Liver (tissue), 9 donors: ENCODE measurements around the gene AFAP1. TPM values are rescaled to one million over a fixed set of nuclear protein-coding genes. Genes with fewer than 3 reads are reported as not detected.

Experiments used
- DNase-seq: peaks from one replicate; pipeline ENCODE4 v3.0.0-alpha.2; 2017; ENCODE audit warnings: low spot score
- H3K27ac ChIP-seq, 2 donors: one replicate each; pipeline ENCODE4 v1.7.0; 2013; ENCODE audit warnings: inconsistent platforms in 2 of 2, low read length in 2 of 2, control low read depth in 1 of 2, low read depth in 1 of 2, mild to moderate bottlenecking in 1 of 2
- H3K27me3 ChIP-seq, 4 donors: one replicate each; pipeline versions ENCODE4 v1.6.1 to v1.7.0; 2013; ENCODE audit warnings: low read length in 3 of 4, inconsistent platforms in 1 of 4, mild to moderate bottlenecking in 1 of 4, moderate library complexity in 1 of 4; ENCODE audit not compliant: control insufficient read depth in 4 of 4, insufficient read depth in 4 of 4
- H3K36me3 ChIP-seq, 4 donors: one replicate each; pipeline versions ENCODE4 v1.6.1 to v1.7.0; 2013; ENCODE audit warnings: low read length in 3 of 4, mild to moderate bottlenecking in 3 of 4, low read depth in 1 of 4, moderate library complexity in 1 of 4; ENCODE audit not compliant: control insufficient read depth in 4 of 4, insufficient read depth in 3 of 4
- H3K4me1 ChIP-seq, 4 donors: one replicate each; pipeline versions ENCODE4 v1.6.1 to v1.7.0; 2013; ENCODE audit warnings: low read length in 3 of 4, mild to moderate bottlenecking in 3 of 4, moderate library complexity in 1 of 4; ENCODE audit not compliant: control insufficient read depth in 4 of 4, insufficient read depth in 4 of 4
- H3K4me3 ChIP-seq, 3 donors: one replicate each; pipeline versions ENCODE4 v1.6.1 to v1.7.0; 2013; ENCODE audit warnings: low read length in 3 of 3, control low read depth in 1 of 3, low read depth in 1 of 3, mild to moderate bottlenecking in 1 of 3
- H3K9ac ChIP-seq, 2 donors: one replicate each; pipeline ENCODE4 v1.7.0; 2013; ENCODE audit warnings: low read length in 2 of 2, mild to moderate bottlenecking in 2 of 2, moderate library complexity in 2 of 2, control low read depth in 1 of 2, low read depth in 1 of 2
- H3K9me3 ChIP-seq, 4 donors: one replicate each; pipeline versions ENCODE4 v1.6.1 to v1.7.0; 2013; ENCODE audit warnings: low read length in 3 of 4; ENCODE audit not compliant: control insufficient read depth in 4 of 4
- CTCF ChIP-seq: fragments of 150-350 bp; IDR thresholded peaks from 2 replicates; pipeline ENCODE4 v1.5.1; 2017; ENCODE audit warnings: improper control_type of control experiment, low read depth, low read length; ENCODE audit not compliant: missing input control
- EGR1 ChIP-seq, 2 donors: IDR thresholded peaks; 2 replicates each; pipeline ENCODE4 v1.6.1; 2016 to 2018; ENCODE audit warnings: antibody characterized with exemption in 2 of 2, low read depth in 2 of 2
- FOXA1 ChIP-seq: IDR thresholded peaks from 2 replicates; pipeline ENCODE4 v1.6.1; 2016; ENCODE audit warnings: antibody characterized with exemption
- FOXA2 ChIP-seq: IDR thresholded peaks from 2 replicates; pipeline ENCODE4 v1.6.1; 2016; ENCODE audit warnings: antibody characterized with exemption
- GABPA ChIP-seq, 2 donors: IDR thresholded peaks in 1 of 2; conservative IDR thresholded peaks in 1 of 2; 2 replicates each; pipeline ENCODE4 v1.6.1; 2016; ENCODE audit warnings: antibody characterized with exemption in 2 of 2, mild to moderate bottlenecking in 1 of 2, moderate library complexity in 1 of 2
- HNF4A ChIP-seq, 2 donors: conservative IDR thresholded peaks; 2 replicates each; pipeline ENCODE4 v1.6.1; 2016; ENCODE audit warnings: antibody characterized with exemption in 2 of 2, mild to moderate bottlenecking in 2 of 2
- HNF4G ChIP-seq: IDR thresholded peaks from 2 replicates; pipeline ENCODE4 v1.6.1; 2016; ENCODE audit warnings: antibody characterized with exemption
- JUND ChIP-seq, 2 donors: IDR thresholded peaks; 2 replicates each; pipeline ENCODE4 v1.6.1; 2016; ENCODE audit warnings: antibody characterized with exemption in 2 of 2
- NR2F2 ChIP-seq: IDR thresholded peaks from 2 replicates; pipeline ENCODE4 v1.6.1; 2016; ENCODE audit warnings: antibody characterized with exemption
- RAD21 ChIP-seq, 2 donors: IDR thresholded peaks; 2 replicates each; pipeline ENCODE4 v1.6.1; 2016; ENCODE audit warnings: antibody characterized with exemption in 2 of 2, mild to moderate bottlenecking in 2 of 2
- RXRA ChIP-seq, 2 donors: IDR thresholded peaks; 2 replicates each; pipeline ENCODE4 v1.6.1; 2017 to 2018; ENCODE audit warnings: antibody characterized with exemption in 2 of 2, mild to moderate bottlenecking in 1 of 2
- SP1 ChIP-seq: IDR thresholded peaks from 2 replicates; pipeline ENCODE4 v1.6.1; 2018; ENCODE audit warnings: antibody characterized with exemption, mild to moderate bottlenecking
- TAF1 ChIP-seq: conservative IDR thresholded peaks from 2 replicates; pipeline ENCODE4 v1.6.1; 2016; ENCODE audit warnings: antibody characterized with exemption, mild to moderate bottlenecking
- YY1 ChIP-seq: IDR thresholded peaks from 2 replicates; pipeline ENCODE4 v1.6.1; 2016; ENCODE audit warnings: antibody characterized with exemption, mild to moderate bottlenecking
- WGBS: extraction: QIAGEN DNeasy Blood & Tissue Kit; methylation state at CpG from one replicate; pipeline ENCODE4 v1.1.7; 2013; 5-methylcytosine and 5-hydroxymethylcytosine counted together
- polyA plus RNA-seq, 2 donors: library from polyadenylated mRNA; stranded (reverse) in 1 of 2; unstranded in 1 of 2; fragments of 200-250 nt in 1 of 2; fragments of >200 nt in 1 of 2; fragmentation: Nextera tagmentation in 1 of 2; extraction: Ambion mirVana in 1 of 2; gene quantifications; one replicate each; pipeline versions ENCODE4 v1.2.1 to v1.2.3, GENCODE V29; 2013 to 2015
- total RNA-seq, 2 donors: library from RNA; depleted of rRNA; stranded (reverse); fragments of >200 nt; gene quantifications; one replicate each; pipeline ENCODE4 v1.2.3, GENCODE V29; 2014
- TF ChIP-seq, protein P1 (sequence below): IDR thresholded peaks from 2 replicates; pipeline ENCODE4 v1.6.1; 2016; ENCODE audit warnings: antibody characterized with exemption, mild to moderate bottlenecking
- TF ChIP-seq, protein P2 (sequence below): IDR thresholded peaks from 2 replicates; pipeline ENCODE4 v1.6.1; 2016; ENCODE audit warnings: antibody characterized with exemption
- TF ChIP-seq, protein P3 (sequence below): IDR thresholded peaks from 2 replicates; pipeline ENCODE4 v1.6.1; 2016; ENCODE audit warnings: antibody characterized with exemption
- TF ChIP-seq, protein P4 (sequence below): IDR thresholded peaks from 2 replicates; pipeline ENCODE4 v1.6.1; 2016; ENCODE audit warnings: antibody characterized with exemption
- donor health status: healthy.
- donor health status: healthy.
- donor health status: healthy.
- donor health status: healthy.
- donor health status: healthy.

Gene AFAP1
- total and polyA plus RNA-seq, 4 donors = 0.40 to 3.2 (median 1.6) TPM

GRCh38 chr4:7861440-7861881 lies 78.2 kb downstream of the AFAP1 start:
- Histone ChIP-seq H3K4me3 (no peak overlapping the region), H3K27ac (no peak overlapping the region), H3K27me3 (no peaks in the 10 kb centered on the region), H3K4me1 (no peaks in the 10 kb centered on the region), H3K9ac (no peak overlapping the region), H3K9me3 (no peaks in the 10 kb centered on the region), H3K36me3 (no peaks in the 10 kb centered on the region)
- WGBS = 76% methylated on average over 6 of the region's 6 CpGs
- no peak for TF ChIP-seq TAF1
- no peak for TF ChIP-seq FOXA2
- no peak for TF ChIP-seq FOXA1
- TF ChIP-seq GABPA (IDR thresholded peaks at IDR 0.05 in 1 of 2, conservative IDR thresholded peaks at IDR 0.05 in 1 of 2) = no peak
- TF ChIP-seq, protein P1, sequence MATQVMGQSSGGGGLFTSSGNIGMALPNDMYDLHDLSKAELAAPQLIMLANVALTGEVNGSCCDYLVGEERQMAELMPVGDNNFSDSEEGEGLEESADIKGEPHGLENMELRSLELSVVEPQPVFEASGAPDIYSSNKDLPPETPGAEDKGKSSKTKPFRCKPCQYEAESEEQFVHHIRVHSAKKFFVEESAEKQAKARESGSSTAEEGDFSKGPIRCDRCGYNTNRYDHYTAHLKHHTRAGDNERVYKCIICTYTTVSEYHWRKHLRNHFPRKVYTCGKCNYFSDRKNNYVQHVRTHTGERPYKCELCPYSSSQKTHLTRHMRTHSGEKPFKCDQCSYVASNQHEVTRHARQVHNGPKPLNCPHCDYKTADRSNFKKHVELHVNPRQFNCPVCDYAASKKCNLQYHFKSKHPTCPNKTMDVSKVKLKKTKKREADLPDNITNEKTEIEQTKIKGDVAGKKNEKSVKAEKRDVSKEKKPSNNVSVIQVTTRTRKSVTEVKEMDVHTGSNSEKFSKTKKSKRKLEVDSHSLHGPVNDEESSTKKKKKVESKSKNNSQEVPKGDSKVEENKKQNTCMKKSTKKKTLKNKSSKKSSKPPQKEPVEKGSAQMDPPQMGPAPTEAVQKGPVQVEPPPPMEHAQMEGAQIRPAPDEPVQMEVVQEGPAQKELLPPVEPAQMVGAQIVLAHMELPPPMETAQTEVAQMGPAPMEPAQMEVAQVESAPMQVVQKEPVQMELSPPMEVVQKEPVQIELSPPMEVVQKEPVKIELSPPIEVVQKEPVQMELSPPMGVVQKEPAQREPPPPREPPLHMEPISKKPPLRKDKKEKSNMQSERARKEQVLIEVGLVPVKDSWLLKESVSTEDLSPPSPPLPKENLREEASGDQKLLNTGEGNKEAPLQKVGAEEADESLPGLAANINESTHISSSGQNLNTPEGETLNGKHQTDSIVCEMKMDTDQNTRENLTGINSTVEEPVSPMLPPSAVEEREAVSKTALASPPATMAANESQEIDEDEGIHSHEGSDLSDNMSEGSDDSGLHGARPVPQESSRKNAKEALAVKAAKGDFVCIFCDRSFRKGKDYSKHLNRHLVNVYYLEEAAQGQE = no peak
- TF ChIP-seq RXRA (IDR thresholded peaks at IDR 0.05) = no peak
- TF ChIP-seq, protein P2, sequence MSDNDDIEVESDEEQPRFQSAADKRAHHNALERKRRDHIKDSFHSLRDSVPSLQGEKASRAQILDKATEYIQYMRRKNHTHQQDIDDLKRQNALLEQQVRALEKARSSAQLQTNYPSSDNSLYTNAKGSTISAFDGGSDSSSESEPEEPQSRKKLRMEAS = no peak
- no peak for TF ChIP-seq RAD21 (IDR thresholded peaks at IDR 0.05)
- TF ChIP-seq, protein P3, sequence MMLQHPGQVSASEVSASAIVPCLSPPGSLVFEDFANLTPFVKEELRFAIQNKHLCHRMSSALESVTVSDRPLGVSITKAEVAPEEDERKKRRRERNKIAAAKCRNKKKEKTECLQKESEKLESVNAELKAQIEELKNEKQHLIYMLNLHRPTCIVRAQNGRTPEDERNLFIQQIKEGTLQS = no peak
- no peak for TF ChIP-seq HNF4G
- TF ChIP-seq, protein P4, sequence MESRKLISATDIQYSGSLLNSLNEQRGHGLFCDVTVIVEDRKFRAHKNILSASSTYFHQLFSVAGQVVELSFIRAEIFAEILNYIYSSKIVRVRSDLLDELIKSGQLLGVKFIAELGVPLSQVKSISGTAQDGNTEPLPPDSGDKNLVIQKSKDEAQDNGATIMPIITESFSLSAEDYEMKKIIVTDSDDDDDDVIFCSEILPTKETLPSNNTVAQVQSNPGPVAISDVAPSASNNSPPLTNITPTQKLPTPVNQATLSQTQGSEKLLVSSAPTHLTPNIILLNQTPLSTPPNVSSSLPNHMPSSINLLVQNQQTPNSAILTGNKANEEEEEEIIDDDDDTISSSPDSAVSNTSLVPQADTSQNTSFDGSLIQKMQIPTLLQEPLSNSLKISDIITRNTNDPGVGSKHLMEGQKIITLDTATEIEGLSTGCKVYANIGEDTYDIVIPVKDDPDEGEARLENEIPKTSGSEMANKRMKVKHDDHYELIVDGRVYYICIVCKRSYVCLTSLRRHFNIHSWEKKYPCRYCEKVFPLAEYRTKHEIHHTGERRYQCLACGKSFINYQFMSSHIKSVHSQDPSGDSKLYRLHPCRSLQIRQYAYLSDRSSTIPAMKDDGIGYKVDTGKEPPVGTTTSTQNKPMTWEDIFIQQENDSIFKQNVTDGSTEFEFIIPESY = no peak
- TF ChIP-seq HNF4A (conservative IDR thresholded peaks at IDR 0.05) = no peak
- TF ChIP-seq SP1 = no peak
- TF ChIP-seq EGR1 (IDR thresholded peaks at IDR 0.05; ENCODE audit: low read depth in 2 of 2) = no peak
- TF ChIP-seq NR2F2 = no peak
- no peak for TF ChIP-seq CTCF
- TF ChIP-seq JUND (IDR thresholded peaks at IDR 0.05) = no peak
- TF ChIP-seq YY1 = no peak
- no peak for DNase-seq
